OCI-LY1 (cell line): ENCODE results near the gene P2RX4.

Experiments used
- H2AFZ ChIP-seq: fragments of 200-600 bp; sonication (generic), shearing (Covaris generic); 2 replicates; pipeline ENCODE4 v1.6.0; 2014; ENCODE audit warnings: antibody characterized with exemption, mild to moderate bottlenecking, low read length
- H3F3A ChIP-seq: fragments of 200-600 bp; sonication (generic), shearing (Covaris generic); 2 replicates; pipeline ENCODE4 v1.6.0; 2014; ENCODE audit warnings: mild to moderate bottlenecking, antibody characterized with exemption, low read length, moderate library complexity; ENCODE audit not compliant: insufficient read depth
- H3K27ac ChIP-seq: fragments of 200-600 bp; sonication (generic); 2 replicates; pipeline ENCODE4 v1.5.1; 2014; ENCODE audit warnings: low read length, mixed run types, mild to moderate bottlenecking, low read depth; ENCODE audit not compliant: poor library complexity, severe bottlenecking
- H3K27me3 ChIP-seq: fragments of 200-600 bp; sonication (generic); 2 replicates; pipeline ENCODE4 v1.6.0; 2014; ENCODE audit warnings: antibody characterized with exemption, mild to moderate bottlenecking, low read length, moderate library complexity; ENCODE audit not compliant: insufficient read depth
- H3K36me3 ChIP-seq: fragments of 200-600 bp; sonication (generic); 2 replicates; pipeline ENCODE4 v1.6.1; 2014; ENCODE audit warnings: mild to moderate bottlenecking, antibody characterized with exemption, low read length, moderate library complexity, mixed read lengths; ENCODE audit not compliant: insufficient read depth
- H3K4me1 ChIP-seq: fragments of 200-600 bp; sonication (generic); 2 replicates; pipeline ENCODE4 v1.5.1; 2014; ENCODE audit warnings: mild to moderate bottlenecking, low read length, moderate library complexity; ENCODE audit not compliant: insufficient read depth, severe bottlenecking
- H3K4me2 ChIP-seq: fragments of 200-600 bp; sonication (generic), shearing (Covaris generic); 2 replicates; pipeline ENCODE4 v1.6.1; 2014; ENCODE audit warnings: low read length
- H3K4me3 ChIP-seq: fragments of 200-600 bp; sonication (generic); 2 replicates; pipeline ENCODE4 v1.5.1; 2014; ENCODE audit warnings: low read length, low read depth, mild to moderate bottlenecking, mixed read lengths; ENCODE audit not compliant: poor library complexity, severe bottlenecking
- H3K79me2 ChIP-seq: fragments of 200-600 bp; shearing (Covaris generic); 2 replicates; pipeline ENCODE4 v1.6.1; 2016; ENCODE audit warnings: mixed run types, low read length, mixed read lengths; ENCODE audit not compliant: insufficient read depth
- H3K9ac ChIP-seq: fragments of 200-600 bp; sonication (generic), shearing (Covaris generic); 2 replicates; pipeline ENCODE4 v1.6.1; 2014; ENCODE audit warnings: mild to moderate bottlenecking, low read length, mixed read lengths
- H3K9me2 ChIP-seq: fragments of 200-600 bp; sonication (generic), shearing (Covaris generic); 2 replicates; pipeline ENCODE4 v1.6.1; 2014; ENCODE audit warnings: low read depth, mild to moderate bottlenecking, low read length, mixed read lengths
- H3K9me3 ChIP-seq: fragments of 200-600 bp; shearing (Covaris generic); 2 replicates; pipeline ENCODE4 v1.6.1; 2014; ENCODE audit warnings: low read length, mixed read lengths
- H4K20me1 ChIP-seq: fragments of 200-600 bp; sonication (generic), shearing (Covaris generic); 2 replicates; pipeline ENCODE4 v1.6.0; 2016; ENCODE audit warnings: mild to moderate bottlenecking, low read length; ENCODE audit not compliant: insufficient read depth
- CTCF ChIP-seq: fragments of 200-600 bp; sonication (generic), shearing (Covaris generic); IDR thresholded peaks from 2 replicates; pipeline ENCODE4 v1.5.1; 2017; ENCODE audit warnings: mild to moderate bottlenecking, antibody characterized with exemption, low read length, moderate library complexity, mixed read lengths
- EZH2 ChIP-seq: fragments of 200-600 bp; sonication (generic), shearing (Covaris generic); IDR thresholded peaks from 2 replicates; pipeline ENCODE4 v1.8.0; 2017; ENCODE audit warnings: borderline replicate concordance, mixed run types, mild to moderate bottlenecking, antibody characterized with exemption, low read length, moderate library complexity, mixed read lengths

Gene P2RX4

GRCh38 chr12:121267822-121268221, 57.9 kb downstream of the P2RX4 start:
- Histone ChIP-seq H4K20me1 (no peaks in the 10 kb centered on the region), H3K4me1 (no peaks in the 10 kb centered on the region), H3K27me3 (no peaks in the 10 kb centered on the region), H3K79me2 (no peaks in the 10 kb centered on the region), H3K9me3 (no peaks in the 10 kb centered on the region), H3K4me3 (no peak overlapping the region), H3F3A (no peaks in the 10 kb centered on the region), H3K9ac (no peak overlapping the region), H3K9me2 (no peaks in the 10 kb centered on the region), H3K36me3 (peaks cover 50% of the 10 kb centered on the region), H3K27ac (no peak overlapping the region), H3K4me2 (no peak overlapping the region), H2AFZ (no peak overlapping the region)
- no peak for TF ChIP-seq EZH2
- no peak for TF ChIP-seq CTCF

GRCh38 chr12:121273364-121273896, 63.5 kb downstream of the P2RX4 start:
- Histone ChIP-seq H3K4me1 (no peaks in the 10 kb centered on the region), H3F3A (no peaks in the 10 kb centered on the region), H4K20me1 (no peaks in the 10 kb centered on the region), H3K9me3 (no peaks in the 10 kb centered on the region), H3K36me3 (peaks cover 40% of the 10 kb centered on the region), H3K4me3 (no peak overlapping the region), H2AFZ (no peak overlapping the region), H3K79me2 (no peaks in the 10 kb centered on the region), H3K27me3 (no peaks in the 10 kb centered on the region), H3K4me2 (no peak overlapping the region), H3K9ac (no peak overlapping the region), H3K9me2 (no peaks in the 10 kb centered on the region), H3K27ac (no peak overlapping the region)
- TF ChIP-seq EZH2 (no peak), CTCF (no peak)

GRCh38 chr12:121274036-121274763, 64.3 kb downstream of the P2RX4 start:
- no peaks in the 10 kb centered on the region for H3K9me2 ChIP-seq
- H2AFZ ChIP-seq: no peak overlapping the region
- no peaks in the 10 kb centered on the region for H3K27me3 ChIP-seq
- no peak overlapping the region for H3K4me2 ChIP-seq
- H3K36me3 ChIP-seq: peaks cover 33% of the 10 kb centered on the region
- H3K79me2 ChIP-seq: no peaks in the 10 kb centered on the region
- no peaks in the 10 kb centered on the region for H4K20me1 ChIP-seq
- H3K9me3 ChIP-seq: no peaks in the 10 kb centered on the region
- TF ChIP-seq CTCF (no peak), EZH2 (no peak)
- H3K4me1 ChIP-seq: no peaks in the 10 kb centered on the region
- no peak overlapping the region for H3K27ac ChIP-seq
- H3K9ac ChIP-seq: no peak overlapping the region
- no peaks in the 10 kb centered on the region for H3F3A ChIP-seq
- H3K4me3 ChIP-seq: no peak overlapping the region
